Activated CD4-positive, CD25-positive, alpha-beta regulatory T cell (primary cell): ENCODE results near the gene TRNP1.
"Not testable (repeated sequence)": the region's sequence is repeated elsewhere in the genome, so short reads cannot be mapped to it uniquely, and the experiment has no call there.

Source experiments
- DNase-seq, 4 experiments: peaks; one replicate each; lab custom pipeline; 2025; lab: John Stamatoyannopoulos, UW

TRNP1 gene

GRCh38 chr1:26972821-26973220 is 20.7 kb upstream of the TRNP1 start:
- DNase-seq, result no peak

DNA sequence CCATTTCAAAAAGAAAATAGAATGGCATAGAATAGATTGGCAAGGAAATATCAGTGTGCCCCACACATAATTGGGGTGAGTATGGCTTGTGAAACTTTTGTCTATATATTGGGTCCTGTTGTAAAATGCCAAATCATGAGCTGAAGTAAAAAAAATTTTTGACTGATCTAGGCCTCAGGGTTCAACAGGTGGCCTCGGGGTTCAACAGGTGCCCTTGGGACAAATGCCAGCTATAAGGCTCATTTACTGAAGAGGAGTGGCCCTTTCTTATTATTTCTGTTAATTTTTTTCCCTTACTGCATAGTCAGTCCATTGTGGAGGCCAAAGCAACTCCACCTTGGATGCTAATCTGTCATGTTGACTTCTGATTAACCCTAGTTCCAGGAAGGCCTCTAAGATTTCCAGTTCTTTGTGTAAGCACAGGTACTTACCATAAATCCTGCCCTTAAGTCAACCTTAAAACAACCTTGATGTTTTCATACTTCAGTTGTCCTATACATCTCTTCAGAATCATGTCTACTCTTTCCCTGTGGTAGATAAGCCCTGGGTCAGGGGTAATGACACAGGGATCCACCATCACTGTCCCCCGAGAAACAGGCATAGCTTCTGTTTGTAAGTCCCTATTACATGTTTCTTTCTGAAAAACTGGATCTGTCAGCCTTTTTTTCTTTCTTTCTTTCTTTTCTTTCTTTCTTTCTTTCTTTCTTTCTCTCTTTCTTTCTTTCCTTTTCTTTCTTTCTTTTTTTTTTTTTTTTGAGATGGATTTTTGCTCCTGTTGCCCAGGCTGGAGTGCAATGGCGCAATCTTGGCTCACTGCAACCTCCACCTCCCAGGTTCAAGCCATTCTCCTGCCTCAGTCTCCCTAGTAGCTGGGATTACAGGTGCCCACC is 16.6 kb upstream of the TRNP1 start:
- no peak for DNase-seq

DNA sequence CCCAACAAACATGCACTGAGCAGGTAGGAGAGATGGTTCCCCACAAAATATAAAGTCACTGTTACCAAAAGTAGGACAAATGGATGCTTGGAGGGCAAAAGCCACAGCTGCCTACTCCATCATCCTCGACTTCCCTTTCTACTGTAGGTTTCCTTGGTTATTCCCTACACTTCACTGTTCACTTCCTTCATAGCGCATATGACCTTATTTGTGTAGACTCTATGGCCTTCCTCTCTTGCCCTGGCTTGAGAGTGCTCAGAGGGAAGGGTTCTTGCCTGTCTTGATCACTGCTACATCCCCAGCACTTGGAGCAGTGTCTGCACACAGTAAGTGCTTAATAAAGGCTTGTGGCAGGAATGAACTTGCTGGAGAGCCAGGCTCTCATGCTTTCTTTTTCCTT is 14.6 kb upstream of the TRNP1 start:
- DNase-seq, result no peak

DNA sequence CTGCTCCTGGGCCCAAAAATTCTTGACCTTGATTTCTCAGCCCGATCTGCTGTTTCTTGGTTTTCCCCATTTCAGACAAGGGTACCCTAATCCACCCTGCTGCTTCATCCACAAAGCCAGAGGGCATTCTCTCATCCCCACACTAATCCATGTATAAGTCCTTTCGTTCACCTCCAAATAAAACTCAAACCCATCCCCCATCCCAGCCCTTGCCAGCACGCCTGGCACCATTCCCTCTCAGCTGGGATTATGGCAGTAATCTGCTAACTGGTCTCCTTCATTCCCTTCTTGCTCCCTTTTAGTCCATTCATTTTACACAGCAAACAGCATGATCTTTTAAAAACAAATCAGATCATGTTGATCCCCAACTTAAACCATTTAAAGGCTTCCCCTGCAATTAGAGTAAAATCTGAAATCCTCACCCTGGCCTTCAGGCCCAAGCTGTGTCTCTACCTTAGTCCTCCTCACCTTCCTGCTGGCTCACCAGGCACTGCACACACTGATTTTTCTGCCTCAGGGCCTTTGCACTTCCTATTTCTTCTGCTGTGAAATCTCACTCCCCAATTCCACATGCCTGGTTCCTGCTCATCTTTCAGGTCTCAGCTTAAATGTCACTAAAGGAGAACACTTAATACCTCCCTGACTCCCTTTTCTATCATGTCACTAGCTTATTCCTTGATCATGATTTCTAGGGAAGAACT is 12.2 kb upstream of the TRNP1 start:
- DNase-seq, result no peak

DNA sequence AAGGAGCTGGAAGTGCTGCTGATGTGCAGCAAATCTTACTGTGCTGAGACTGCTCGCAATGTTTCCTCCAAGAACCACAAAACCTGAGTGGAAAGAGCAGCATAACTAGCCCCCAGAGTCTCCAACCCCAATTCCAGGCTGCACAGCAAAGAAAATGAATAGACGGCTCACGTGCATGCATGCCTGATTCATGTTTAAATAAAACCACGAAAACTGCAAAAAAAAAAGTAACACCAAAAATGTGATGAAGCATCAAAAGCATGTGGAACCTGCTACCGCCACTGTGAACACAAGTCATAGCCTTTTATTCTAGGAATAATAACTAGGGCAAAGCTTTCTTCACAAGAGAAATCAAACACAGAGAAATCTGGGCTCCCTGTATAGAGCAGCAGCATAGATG is 9.6 kb upstream of the TRNP1 start:
- DNase-seq, result no peak

DNA sequence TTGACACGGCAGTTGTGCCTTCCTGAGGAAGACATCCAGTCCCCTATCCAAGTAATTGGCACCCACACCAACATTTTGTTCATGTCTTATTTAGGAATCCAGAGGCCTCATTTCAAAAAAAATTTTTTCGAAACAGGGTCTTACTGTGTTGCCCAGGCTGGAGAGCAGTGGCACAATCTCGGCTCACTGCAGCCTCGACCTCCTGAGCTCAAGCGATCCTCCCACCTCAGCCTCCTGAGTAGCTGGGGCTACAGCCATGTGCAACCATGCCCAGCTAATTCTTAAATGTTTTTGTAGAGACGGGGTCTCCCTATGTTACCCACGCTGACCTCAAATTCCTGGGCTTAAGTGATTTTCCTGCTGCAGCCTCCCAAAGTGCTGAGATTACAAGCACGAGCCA is 9.2 kb upstream of the TRNP1 start:
- no peak for DNase-seq

DNA sequence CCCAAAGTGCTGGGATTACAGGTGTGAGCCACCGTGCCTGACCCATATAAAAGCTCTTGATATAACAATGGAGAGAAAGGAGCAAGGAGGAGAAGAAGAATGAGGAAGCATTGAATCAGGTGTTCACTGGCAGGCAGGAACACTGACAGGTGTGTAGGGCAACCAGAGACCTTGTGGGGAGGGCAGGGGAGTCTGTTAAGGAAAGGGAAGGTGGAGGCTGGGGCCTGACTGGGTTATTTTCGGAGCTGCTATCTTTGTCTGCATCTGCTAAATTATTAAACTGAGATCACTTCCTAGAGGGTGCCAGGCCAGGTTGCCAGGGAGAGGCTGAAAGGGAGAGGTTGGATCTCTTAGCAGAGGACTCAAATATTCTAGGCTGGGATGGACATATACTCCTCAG is 6.8 kb upstream of the TRNP1 start:
- DNase-seq, result no peak

GRCh38 chr1:26989403-26990109 is 3.9 kb upstream of the TRNP1 start:
- DNase-seq, result not testable (repeated sequence)

- DNase-seq, result no peak
Measured at GRCh38 chr1:26991310-26992116, 2.0 kb upstream of the TRNP1 start.

GRCh38 chr1:26994020-26994786 is 711 bp downstream of the TRNP1 start:
- DNase-seq, result no peak

DNA sequence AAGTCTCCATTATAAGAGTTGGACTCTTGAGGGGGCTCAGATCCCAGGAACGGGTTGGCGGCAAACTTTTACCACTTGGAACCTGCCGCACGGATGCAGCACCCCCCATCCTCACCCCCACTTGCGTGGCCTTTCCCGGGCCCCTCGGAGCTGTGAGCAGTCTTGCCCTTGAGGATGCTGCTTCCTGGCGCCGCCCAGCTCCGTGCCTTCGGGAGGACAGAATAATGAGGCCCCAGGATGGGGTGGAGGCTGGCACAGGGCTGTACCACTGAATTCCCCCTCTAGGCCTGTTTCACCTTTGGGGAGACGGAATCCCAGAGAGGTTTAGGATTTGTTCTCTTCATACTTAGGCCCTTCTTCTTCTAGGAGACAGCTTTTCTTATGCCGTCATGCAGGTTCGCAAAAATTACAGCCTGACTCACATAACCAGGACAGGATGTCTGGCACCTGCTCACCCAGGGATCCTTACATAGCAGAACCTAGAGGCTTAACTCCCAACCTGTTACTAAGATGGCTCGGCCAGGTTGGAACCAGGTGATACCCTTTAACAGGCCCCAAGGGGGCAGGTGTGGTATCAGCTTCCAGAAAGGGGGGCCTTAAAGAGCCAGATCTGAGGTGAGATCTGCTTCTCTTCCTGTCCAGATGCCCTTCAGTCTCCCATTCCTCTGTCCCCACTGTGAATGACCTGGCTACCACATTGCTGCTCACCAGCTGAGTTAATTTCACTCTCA is 1.5 kb downstream of the TRNP1 start:
- no peak for DNase-seq

- DNase-seq, result no peak
Measured at GRCh38 chr1:26996024-26996423, 2.5 kb downstream of the TRNP1 start.

GRCh38 chr1:26996665-26997064 is 3.2 kb downstream of the TRNP1 start:
- DNase-seq, result no peak

DNA sequence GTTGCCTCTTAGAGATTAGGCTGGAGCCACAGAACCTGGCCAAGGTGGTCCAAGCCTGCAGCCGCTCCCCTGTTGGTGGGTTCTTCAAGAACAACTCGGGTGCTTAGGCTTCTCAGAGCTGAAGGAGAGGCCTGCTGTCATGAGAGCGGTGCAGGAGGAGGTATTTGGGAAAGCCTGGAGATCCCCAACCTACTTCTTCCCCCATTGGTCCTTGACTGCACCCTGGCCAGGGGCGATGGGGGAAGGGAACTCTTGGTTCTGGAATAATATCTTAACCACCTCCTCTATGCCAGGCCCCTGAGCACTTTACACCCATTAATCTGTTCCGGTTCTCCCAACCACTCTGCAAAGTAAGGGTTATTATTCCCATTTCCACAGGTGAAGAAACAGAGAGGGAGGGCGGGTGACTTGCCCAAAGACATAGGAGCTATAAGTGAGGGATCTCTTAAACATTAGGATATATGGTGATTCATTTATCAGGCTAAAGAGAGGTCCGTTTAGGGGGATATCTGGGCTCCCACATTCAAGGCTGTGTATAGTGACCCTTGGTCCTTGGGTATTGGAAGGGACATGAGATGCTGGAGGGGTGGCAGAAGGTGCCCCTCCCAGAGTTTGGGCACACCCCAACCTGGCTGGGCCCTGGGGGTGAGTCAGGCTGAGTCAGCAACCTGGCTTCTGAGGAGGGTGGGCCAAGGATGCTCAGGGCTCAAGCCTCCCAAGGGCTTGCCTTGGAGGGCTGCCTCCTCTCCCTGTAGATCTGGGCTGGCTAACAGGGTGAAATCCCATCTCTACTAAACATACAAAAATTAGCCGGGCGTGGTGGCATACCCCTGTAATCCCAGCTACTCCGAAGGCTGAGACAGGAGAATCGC is 5.2 kb downstream of the TRNP1 start:
- no peak for DNase-seq

- no peak for DNase-seq
Measured at GRCh38 chr1:26999440-26999987, 6.0 kb downstream of the TRNP1 start.

GRCh38 chr1:27000090-27000816 is 6.8 kb downstream of the TRNP1 start:
- no peak for DNase-seq

- no peak for DNase-seq
Measured at GRCh38 chr1:27000817-27001460, 7.4 kb downstream of the TRNP1 start.
